IMR-90 (cell line): ENCODE data around the gene PKP3. TPM values are rescaled to one million over a fixed set of nuclear protein-coding genes. Genes with fewer than 3 reads are reported as not detected.

ENCODE experiments used
- ATAC-seq: fragments of 200-7000 bp; cut with Tn5 transposase; 2 replicates; pipeline ENCODE4 v1.9.1; 2020; ENCODE audit warnings: low read depth, mild to moderate bottlenecking, moderate library complexity
- BruUV-seq: library from RNA; stranded (reverse); fragments of 400-500 nt; replicated peaks from 2 replicates; lab custom pipeline; 2021; lab: Mats Ljungman, UMichigan
- CTCF ChIA-PET: fragments of 300-600 bp; formaldehyde crosslinking; extraction: SDS; loops from one replicate; lab custom pipeline; 2021; ENCODE audit warnings: antibody characterized with exemption; lab: Yijun Ruan, JAX
- POLR2A ChIA-PET: fragments of 300-600 bp; sonication (Branson Sonifier 250); formaldehyde crosslinking; loops from one replicate; lab custom pipeline; 2022; ENCODE audit warnings: antibody characterized with exemption; ENCODE audit not compliant: unreplicated experiment; lab: Charles Lee
- DNase-seq: peaks from one replicate; pipeline ENCODE4 v3.0.0; 2013
- H2AFZ ChIP-seq: replicated peaks from 2 replicates; pipeline ENCODE3; 2013; ENCODE audit warnings: low read length, mild to moderate bottlenecking; ENCODE audit not compliant: poor library complexity
- H2AK5ac ChIP-seq: 2 replicates; pipeline ENCODE4 v1.6.1; 2013; ENCODE audit warnings: low read depth, low read length, inconsistent platforms
- H2AK9ac ChIP-seq: replicated peaks from 2 replicates; pipeline ENCODE3; 2013; ENCODE audit warnings: mild to moderate bottlenecking, low read depth, low read length, moderate library complexity; ENCODE audit not compliant: poor library complexity
- H2BK120ac ChIP-seq: 2 replicates; pipeline ENCODE4 v1.6.1; 2013; ENCODE audit warnings: low read depth, low read length, inconsistent platforms
- H2BK15ac ChIP-seq: 3 replicates; pipeline ENCODE4 v1.6.1; 2013; ENCODE audit warnings: low read depth, low read length, inconsistent platforms
- H2BK20ac ChIP-seq: 2 replicates; pipeline ENCODE4 v1.6.1; 2013; ENCODE audit warnings: low read depth, mild to moderate bottlenecking, inconsistent platforms, low read length, moderate library complexity
- H2BK5ac ChIP-seq: 2 replicates; pipeline ENCODE4 v1.6.1; 2013; ENCODE audit warnings: mild to moderate bottlenecking, low read depth, low read length, inconsistent platforms; ENCODE audit not compliant: poor library complexity, severe bottlenecking
- H3K14ac ChIP-seq: replicated peaks from 2 replicates; pipeline ENCODE4 v1.6.1; 2013; ENCODE audit warnings: low read depth, low read length, inconsistent platforms
- H3K18ac ChIP-seq: 2 replicates; pipeline ENCODE4 v1.6.1; 2013; ENCODE audit warnings: low read depth, low read length, control low read depth
- H3K23ac ChIP-seq: 2 replicates; pipeline ENCODE4 v1.6.1; 2013; ENCODE audit warnings: low read depth, low read length, inconsistent platforms
- H3K27ac ChIP-seq: 2 replicates; pipeline ENCODE4 v1.5.1; 2013; ENCODE audit warnings: mild to moderate bottlenecking, control low read depth, low read length; ENCODE audit not compliant: insufficient read depth
- H3K27me3 ChIP-seq: 2 replicates; pipeline ENCODE4 v1.6.1; 2013; ENCODE audit warnings: low read length; ENCODE audit not compliant: control insufficient read depth, insufficient read depth
- H3K36me3 ChIP-seq: 2 replicates; pipeline ENCODE4 v1.6.1; 2013; ENCODE audit warnings: low read length, mixed read lengths; ENCODE audit not compliant: control insufficient read depth, insufficient read depth
- H3K4ac ChIP-seq: 2 replicates; pipeline ENCODE4 v1.6.1; 2013; ENCODE audit warnings: low read depth, low read length, inconsistent platforms
- H3K4me1 ChIP-seq: 2 replicates; pipeline ENCODE4 v1.6.1; 2013; ENCODE audit warnings: low read length, mixed read lengths; ENCODE audit not compliant: control insufficient read depth, insufficient read depth
- H3K4me2 ChIP-seq: 2 replicates; pipeline ENCODE4 v1.6.1; 2013; ENCODE audit warnings: low read depth, mild to moderate bottlenecking, control low read depth, low read length, moderate library complexity
- H3K4me3 ChIP-seq: 2 replicates; pipeline ENCODE4 v1.5.1; 2013; ENCODE audit warnings: low read depth, mild to moderate bottlenecking, control low read depth, low read length, moderate library complexity; ENCODE audit not compliant: insufficient read depth
- H3K56ac ChIP-seq: 2 replicates; pipeline ENCODE4 v1.6.1; 2013; ENCODE audit warnings: low read length, inconsistent platforms; ENCODE audit not compliant: insufficient read depth; ENCODE audit errors: extremely low read depth
- H3K79me1 ChIP-seq, 2 experiments: 2 replicates each; pipeline ENCODE4 v1.6.1; 2013; ENCODE audit warnings: low read length in 2 of 2, inconsistent platforms in 1 of 2, low read depth in 1 of 2
- H3K9ac ChIP-seq: 2 replicates; pipeline ENCODE4 v1.6.1; 2013; ENCODE audit warnings: low read depth, low read length, control low read depth
- H3K9me1 ChIP-seq: 2 replicates; pipeline ENCODE4 v1.6.1; 2013; ENCODE audit warnings: low read length, inconsistent platforms; ENCODE audit not compliant: insufficient read depth
- H3K9me3 ChIP-seq: 2 replicates; pipeline ENCODE4 v1.6.1; 2013; ENCODE audit warnings: low read length; ENCODE audit not compliant: control insufficient read depth, insufficient read depth
- H4K20me1 ChIP-seq: 2 replicates; pipeline ENCODE4 v1.6.1; 2013; ENCODE audit warnings: low read length, inconsistent platforms; ENCODE audit not compliant: insufficient read depth
- H4K5ac ChIP-seq: 2 replicates; pipeline ENCODE4 v1.6.1; 2013; ENCODE audit warnings: mild to moderate bottlenecking, low read depth, low read length, control low read depth
- H4K8ac ChIP-seq, 2 experiments: 2 replicates each; pipeline ENCODE4 v1.6.1; 2013; ENCODE audit warnings: low read depth in 2 of 2, low read length in 2 of 2, control low read depth in 1 of 2, inconsistent platforms in 1 of 2
- H4K91ac ChIP-seq: 2 replicates; pipeline ENCODE4 v1.6.1; 2013; ENCODE audit warnings: low read depth, low read length, inconsistent platforms; ENCODE audit not compliant: insufficient read depth
- CEBPB ChIP-seq: IDR thresholded peaks from 2 replicates; pipeline ENCODE4 v1.6.1; 2012; ENCODE audit warnings: low read depth, low read length, improper control_type of control experiment
- WGBS, 2 experiments: methylation state at CpG; one replicate each; pipeline versions ENCODE4 v1.1.5 to v1.1.7; 2013; ENCODE audit warnings: missing lambda C conversion rate in 2 of 2; ENCODE audit not compliant: insufficient read length in 1 of 2; ENCODE audit errors: extremely low coverage in 2 of 2; 5-methylcytosine and 5-hydroxymethylcytosine counted together
- dilution Hi-C: fragments of 300-500 bp; cut with HindIII; formaldehyde crosslinking; loops from one replicate; pipeline ENCODE4 v1.14.3; 2018; ENCODE audit warnings: low sequenced_read_pairs; ENCODE audit not compliant: unreplicated experiment
- in situ Hi-C: fragments of 300-500 bp; cut with MboI; formaldehyde crosslinking; loops from 3 replicates; pipeline ENCODE4 v1.14.3; 2019; ENCODE audit warnings: low sequenced_read_pairs, inconsistent platforms, mixed read lengths
- intact Hi-C: fragments of 100-400 bp; cut with micrococcal nuclease; formaldehyde crosslinking; loops from 2 replicates; pipeline ENCODE4 v1.10.0; 2022
- polyA plus RNA-seq, 3 experiments: library from polyadenylated mRNA; depleted of rRNA; stranded (reverse); fragments of >200 nt; gene quantifications; 2 replicates each; pipeline ENCODE4 v1.2.3, GENCODE V29; 2012; ENCODE audit warnings: low replicate concordance in 1 of 3
- total RNA-seq: library from RNA; depleted of rRNA; stranded (reverse); fragments of >200 nt; gene quantifications from 2 replicates; pipeline ENCODE4 v1.2.3, GENCODE V29; 2012
- TF ChIP-seq, protein P1 (sequence below): conservative IDR thresholded peaks from 2 replicates; pipeline ENCODE4 v1.5.1; 2012; ENCODE audit warnings: mild to moderate bottlenecking, low read depth, low read length, improper control_type of control experiment

Gene PKP3
- total and polyA plus RNA-seq, 2 of the 4 experiments (the other 2 are of a cell fraction), result 1.5 to 2.2 TPM

- Histone ChIP-seq H2AK5ac (no peak overlapping the region), H3K27me3 (no peaks in the 10 kb centered on the region), H2BK20ac (no peak overlapping the region), H3K23ac (no peak overlapping the region), H3K4ac (no peak overlapping the region), H3K36me3 (peaks cover 23% of the 10 kb centered on the region), H3K79me1 (peaks cover 12 to 75% of the 10 kb centered on the region in 2 experiments), H3K4me1 (peaks cover 6% of the 10 kb centered on the region), H4K8ac (no peak overlapping the region), H2AFZ (no peak overlapping the region), H2BK15ac (no peak overlapping the region), H3K14ac (no peak overlapping the region), H4K20me1 (peaks cover 33% of the 10 kb centered on the region), H3K27ac (no peak overlapping the region), H3K56ac (no peak overlapping the region), H3K9me3 (no peaks in the 10 kb centered on the region), H3K9ac (no peak overlapping the region), H3K4me2 (no peak overlapping the region), H2BK120ac (no peak overlapping the region), H3K9me1 (0 out of 2 replicates have a peak, but pooled peaks cover 4% of the 10 kb centered on the region), H2BK5ac (no peak overlapping the region), H4K5ac (no peak overlapping the region), H3K18ac (no peak overlapping the region), H2AK9ac (peak overlapping the region; percentile 34), H3K4me3 (no peak overlapping the region), H4K91ac (no peak overlapping the region)
- ChIA-PET POLR2A (no interaction called here), CTCF (no interaction called here)
- dilution Hi-C loops (no loop called here), in situ Hi-C loops (loop anchor here (10.0 kb wide), 1 partner anchor 148 kb away; the partner anchor contains the start of gene IFITM2), intact Hi-C loops (no loop called here)
- BruUV-seq, result no TSS peak
- no peak for DNase-seq
- WGBS, 2 experiments, result 94% methylated on average over 13 of the region's 19 CpGs; no CpG with 5 or more reads in 1 of the 2 experiments
- TF ChIP-seq, protein P1, sequence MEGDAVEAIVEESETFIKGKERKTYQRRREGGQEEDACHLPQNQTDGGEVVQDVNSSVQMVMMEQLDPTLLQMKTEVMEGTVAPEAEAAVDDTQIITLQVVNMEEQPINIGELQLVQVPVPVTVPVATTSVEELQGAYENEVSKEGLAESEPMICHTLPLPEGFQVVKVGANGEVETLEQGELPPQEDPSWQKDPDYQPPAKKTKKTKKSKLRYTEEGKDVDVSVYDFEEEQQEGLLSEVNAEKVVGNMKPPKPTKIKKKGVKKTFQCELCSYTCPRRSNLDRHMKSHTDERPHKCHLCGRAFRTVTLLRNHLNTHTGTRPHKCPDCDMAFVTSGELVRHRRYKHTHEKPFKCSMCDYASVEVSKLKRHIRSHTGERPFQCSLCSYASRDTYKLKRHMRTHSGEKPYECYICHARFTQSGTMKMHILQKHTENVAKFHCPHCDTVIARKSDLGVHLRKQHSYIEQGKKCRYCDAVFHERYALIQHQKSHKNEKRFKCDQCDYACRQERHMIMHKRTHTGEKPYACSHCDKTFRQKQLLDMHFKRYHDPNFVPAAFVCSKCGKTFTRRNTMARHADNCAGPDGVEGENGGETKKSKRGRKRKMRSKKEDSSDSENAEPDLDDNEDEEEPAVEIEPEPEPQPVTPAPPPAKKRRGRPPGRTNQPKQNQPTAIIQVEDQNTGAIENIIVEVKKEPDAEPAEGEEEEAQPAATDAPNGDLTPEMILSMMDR, result no peak
- no peak for TF ChIP-seq CEBPB
- no peak for ATAC-seq
Measured at GRCh38 chr11:452916-453527, 59.0 kb downstream of the PKP3 start.
